OCI-LY1 (cell line): ENCODE results near the gene ZFHX3.

Experiments used
- H2AFZ ChIP-seq: fragments of 200-600 bp; sonication (generic), shearing (Covaris generic); 2 replicates; pipeline ENCODE4 v1.6.0; 2014; ENCODE audit warnings: antibody characterized with exemption, mild to moderate bottlenecking, low read length
- H3F3A ChIP-seq: fragments of 200-600 bp; sonication (generic), shearing (Covaris generic); 2 replicates; pipeline ENCODE4 v1.6.0; 2014; ENCODE audit warnings: mild to moderate bottlenecking, antibody characterized with exemption, low read length, moderate library complexity; ENCODE audit not compliant: insufficient read depth
- H3K27ac ChIP-seq: fragments of 200-600 bp; sonication (generic); 2 replicates; pipeline ENCODE4 v1.5.1; 2014; ENCODE audit warnings: low read length, mixed run types, mild to moderate bottlenecking, low read depth; ENCODE audit not compliant: poor library complexity, severe bottlenecking
- H3K27me3 ChIP-seq: fragments of 200-600 bp; sonication (generic); 2 replicates; pipeline ENCODE4 v1.6.0; 2014; ENCODE audit warnings: antibody characterized with exemption, mild to moderate bottlenecking, low read length, moderate library complexity; ENCODE audit not compliant: insufficient read depth
- H3K36me3 ChIP-seq: fragments of 200-600 bp; sonication (generic); 2 replicates; pipeline ENCODE4 v1.6.1; 2014; ENCODE audit warnings: mild to moderate bottlenecking, antibody characterized with exemption, low read length, moderate library complexity, mixed read lengths; ENCODE audit not compliant: insufficient read depth
- H3K4me1 ChIP-seq: fragments of 200-600 bp; sonication (generic); 2 replicates; pipeline ENCODE4 v1.5.1; 2014; ENCODE audit warnings: mild to moderate bottlenecking, low read length, moderate library complexity; ENCODE audit not compliant: insufficient read depth, severe bottlenecking
- H3K4me2 ChIP-seq: fragments of 200-600 bp; sonication (generic), shearing (Covaris generic); 2 replicates; pipeline ENCODE4 v1.6.1; 2014; ENCODE audit warnings: low read length
- H3K4me3 ChIP-seq: fragments of 200-600 bp; sonication (generic); 2 replicates; pipeline ENCODE4 v1.5.1; 2014; ENCODE audit warnings: low read length, low read depth, mild to moderate bottlenecking, mixed read lengths; ENCODE audit not compliant: poor library complexity, severe bottlenecking
- H3K79me2 ChIP-seq: fragments of 200-600 bp; shearing (Covaris generic); 2 replicates; pipeline ENCODE4 v1.6.1; 2016; ENCODE audit warnings: mixed run types, low read length, mixed read lengths; ENCODE audit not compliant: insufficient read depth
- H3K9ac ChIP-seq: fragments of 200-600 bp; sonication (generic), shearing (Covaris generic); 2 replicates; pipeline ENCODE4 v1.6.1; 2014; ENCODE audit warnings: mild to moderate bottlenecking, low read length, mixed read lengths
- H3K9me2 ChIP-seq: fragments of 200-600 bp; sonication (generic), shearing (Covaris generic); 2 replicates; pipeline ENCODE4 v1.6.1; 2014; ENCODE audit warnings: low read depth, mild to moderate bottlenecking, low read length, mixed read lengths
- H3K9me3 ChIP-seq: fragments of 200-600 bp; shearing (Covaris generic); 2 replicates; pipeline ENCODE4 v1.6.1; 2014; ENCODE audit warnings: low read length, mixed read lengths
- H4K20me1 ChIP-seq: fragments of 200-600 bp; sonication (generic), shearing (Covaris generic); 2 replicates; pipeline ENCODE4 v1.6.0; 2016; ENCODE audit warnings: mild to moderate bottlenecking, low read length; ENCODE audit not compliant: insufficient read depth
- CTCF ChIP-seq: fragments of 200-600 bp; sonication (generic), shearing (Covaris generic); IDR thresholded peaks from 2 replicates; pipeline ENCODE4 v1.5.1; 2017; ENCODE audit warnings: mild to moderate bottlenecking, antibody characterized with exemption, low read length, moderate library complexity, mixed read lengths
- EZH2 ChIP-seq: fragments of 200-600 bp; sonication (generic), shearing (Covaris generic); IDR thresholded peaks from 2 replicates; pipeline ENCODE4 v1.8.0; 2017; ENCODE audit warnings: borderline replicate concordance, mixed run types, mild to moderate bottlenecking, antibody characterized with exemption, low read length, moderate library complexity, mixed read lengths

ZFHX3 gene

DNA sequence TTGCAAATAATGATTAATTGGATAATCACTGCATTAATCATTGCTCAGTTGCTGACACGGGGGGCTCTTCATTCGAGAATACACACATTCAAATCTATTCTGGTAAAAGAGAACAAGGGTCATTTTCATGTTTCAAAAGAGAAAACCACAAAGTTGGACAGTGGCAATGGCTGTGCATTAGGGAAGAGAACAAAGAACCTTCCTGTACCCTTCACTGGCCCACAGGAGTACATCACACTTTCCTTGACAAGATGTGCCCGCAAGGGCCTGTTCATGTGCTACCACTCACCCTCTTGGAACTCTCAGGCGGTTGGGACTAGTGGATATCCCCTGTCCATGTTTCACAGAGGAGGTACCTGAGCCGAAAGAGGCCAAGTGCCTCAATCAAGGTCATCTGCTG, 223.2 kb downstream of the ZFHX3 start:
- H3K36me3 ChIP-seq: no peaks in the 10 kb centered on the region
- no peak overlapping the region for H2AFZ ChIP-seq
- no peaks in the 10 kb centered on the region for H3K9me3 ChIP-seq
- no peak overlapping the region for H3K9ac ChIP-seq
- no peaks in the 10 kb centered on the region for H4K20me1 ChIP-seq
- H3K4me1 ChIP-seq: no peaks in the 10 kb centered on the region
- H3F3A ChIP-seq: no peaks in the 10 kb centered on the region
- no peaks in the 10 kb centered on the region for H3K79me2 ChIP-seq
- H3K9me2 ChIP-seq: no peaks in the 10 kb centered on the region
- no peak overlapping the region for H3K4me3 ChIP-seq
- no peak overlapping the region for H3K4me2 ChIP-seq
- H3K27ac ChIP-seq: no peak overlapping the region
- no peak for TF ChIP-seq EZH2
- no peak for TF ChIP-seq CTCF
- no peaks in the 10 kb centered on the region for H3K27me3 ChIP-seq

DNA sequence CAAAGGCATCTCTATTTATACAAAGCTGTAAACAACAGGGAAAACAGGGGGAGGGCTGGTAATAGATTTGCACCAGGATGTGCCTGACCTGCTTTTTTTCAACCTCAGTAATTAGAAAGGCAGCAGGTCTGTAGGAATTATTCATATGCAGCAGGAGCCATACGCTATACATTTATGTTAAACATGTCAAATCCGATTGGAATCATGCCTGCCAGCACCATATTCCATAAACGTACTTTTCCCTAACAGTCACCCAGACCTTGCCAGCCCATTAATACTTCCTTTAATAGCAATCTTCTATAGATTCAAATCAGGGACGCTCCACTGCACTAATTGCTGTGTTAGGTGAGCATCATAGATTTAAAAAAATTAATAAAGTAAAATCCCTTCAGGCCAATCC, 223.9 kb downstream of the ZFHX3 start:
- H3K27ac ChIP-seq: no peak overlapping the region
- no peak overlapping the region for H3K4me2 ChIP-seq
- H3K27me3 ChIP-seq: no peaks in the 10 kb centered on the region
- H3K4me1 ChIP-seq: no peaks in the 10 kb centered on the region
- H2AFZ ChIP-seq: no peak overlapping the region
- no peak overlapping the region for H3K9ac ChIP-seq
- no peaks in the 10 kb centered on the region for H3K9me3 ChIP-seq
- H4K20me1 ChIP-seq: no peaks in the 10 kb centered on the region
- no peaks in the 10 kb centered on the region for H3K9me2 ChIP-seq
- no peak for TF ChIP-seq EZH2
- no peak for TF ChIP-seq CTCF
- H3K4me3 ChIP-seq: no peak overlapping the region
- no peaks in the 10 kb centered on the region for H3K79me2 ChIP-seq
- no peaks in the 10 kb centered on the region for H3K36me3 ChIP-seq
- H3F3A ChIP-seq: no peaks in the 10 kb centered on the region

- Histone ChIP-seq H2AFZ (no peak overlapping the region), H3K9me2 (no peaks in the 10 kb centered on the region), H3K4me2 (no peak overlapping the region), H3K27ac (no peak overlapping the region), H3K27me3 (no peaks in the 10 kb centered on the region), H4K20me1 (no peaks in the 10 kb centered on the region), H3K9me3 (no peaks in the 10 kb centered on the region), H3K4me3 (no peak overlapping the region), H3K4me1 (no peaks in the 10 kb centered on the region), H3F3A (no peaks in the 10 kb centered on the region), H3K36me3 (no peaks in the 10 kb centered on the region), H3K79me2 (no peaks in the 10 kb centered on the region), H3K9ac (no peak overlapping the region)
- no peak for TF ChIP-seq EZH2
- TF ChIP-seq CTCF: no peak
Observed at GRCh38 chr16:72821185-72821950, 226.6 kb downstream of the ZFHX3 start.
